Subcutaneous adipose tissue (tissue), 4 donors: ENCODE measurements around the gene ASTN1. TPM values are rescaled to one million over a fixed set of nuclear protein-coding genes. Genes with fewer than 3 reads are reported as not detected.

ENCODE experiments used
- CTCF ChIP-seq: fragments of 450-650 bp; IDR thresholded peaks from one replicate; pipeline ENCODE4 v1.5.1; 2016; ENCODE audit warnings: low read depth, mild to moderate bottlenecking, control low read depth, antibody characterized with exemption, moderate library complexity
- small RNA-seq: library from RNA; depleted of rRNA; stranded (forward); fragments of <200 nt; gene quantifications from one replicate; pipeline ENCODE3, GENCODE V24; 2016
- total RNA-seq, 4 donors: library from RNA; depleted of rRNA; stranded (reverse); fragments of >200 nt; gene quantifications; one replicate each; pipeline ENCODE4 v1.1.0, GENCODE V29; 2016

Gene ASTN1
- total RNA-seq, 4 donors from 2014 or later: 0.33 TPM; not detected in 3

GRCh38 chr1:176826265-176826664, 338.2 kb downstream of the ASTN1 start:
- TF ChIP-seq CTCF: no peak

- TF ChIP-seq CTCF: no peak
These were observed 344.0 kb downstream of the ASTN1 start for GRCh38 chr1:176820391-176821031.

GRCh38 chr1:176816232-176816631, 348.3 kb downstream of the ASTN1 start:
- no peak for TF ChIP-seq CTCF

- no peak for TF ChIP-seq CTCF
These were observed 348.9 kb downstream of the ASTN1 start for GRCh38 chr1:176815621-176816020.

GRCh38 chr1:176811511-176812288, 352.8 kb downstream of the ASTN1 start:
- TF ChIP-seq CTCF: no peak

- no peak for TF ChIP-seq CTCF
These were observed 355.2 kb downstream of the ASTN1 start for GRCh38 chr1:176809292-176809691.

Small RNA genes lying within 50 kb of the gene (small RNA-seq; reads per million reads assigned to genes)
- gene MIR488: not detected

Other genes with a start within 250 kb of the ASTN1 start
- 1 to 10 TPM in 1 of 4 donors, under 1 TPM in 3; 0.17 to 1.8 (median 0.70) TPM for gene BRINP2, start 6.2 kb upstream of the ASTN1 start, total RNA-seq